Common myeloid progenitor, CD34-positive (primary cell): ENCODE data around the gene RARS2.

ENCODE experiments used
- CTCF ChIA-PET: fragments of 350-600 bp; sonication (Branson Sonifier 250); formaldehyde crosslinking; loops from one replicate; lab custom pipeline; 2021; ENCODE audit warnings: antibody characterized with exemption; lab: Charles Lee
- POLR2A ChIA-PET: fragments of 350-600 bp; sonication (Branson Sonifier 250); formaldehyde crosslinking; loops from one replicate; lab custom pipeline; 2021; ENCODE audit warnings: antibody characterized with exemption; lab: Charles Lee
- DNase-seq, 3 donors: peaks; one replicate each; pipeline versions ENCODE4 v3.0.0 to v3.0.0-alpha.2; 2013
- H3K27ac ChIP-seq, 2 experiments: 1 replicate in 1 of 2; 2 replicates in 1 of 2; pipeline ENCODE4 v1.7.0; 2013; ENCODE audit warnings: inconsistent platforms in 2 of 2, low read length in 2 of 2, mild to moderate bottlenecking in 2 of 2, low read depth in 1 of 2, moderate library complexity in 1 of 2; ENCODE audit not compliant: severe bottlenecking in 2 of 2, insufficient read depth in 1 of 2, poor library complexity in 1 of 2
- H3K27me3 ChIP-seq, 5 experiments: replicated peaks in 2 of 5; 1 replicate in 3 of 5; 2 replicates in 2 of 5; pipeline versions ENCODE4 v1.6.1 to v1.7.0; 2013; ENCODE audit warnings: low read length in 4 of 5, mild to moderate bottlenecking in 2 of 5, moderate library complexity in 2 of 5, inconsistent platforms in 1 of 5; ENCODE audit not compliant: insufficient read depth in 5 of 5, control insufficient read depth in 4 of 5
- H3K36me3 ChIP-seq, 4 experiments: 1 replicate in 2 of 4; 2 replicates in 2 of 4; pipeline versions ENCODE4 v1.6.1 to v1.7.0; 2013; ENCODE audit warnings: low read length in 3 of 4, control low read depth in 1 of 4, mild to moderate bottlenecking in 1 of 4; ENCODE audit not compliant: control insufficient read depth in 4 of 4, insufficient read depth in 4 of 4
- H3K4me1 ChIP-seq, 4 experiments: 1 replicate in 3 of 4; 2 replicates in 1 of 4; pipeline versions ENCODE4 v1.6.1 to v1.7.1; 2013; ENCODE audit warnings: low read length in 3 of 4, mild to moderate bottlenecking in 3 of 4, control low read depth in 1 of 4, inconsistent platforms in 1 of 4, moderate library complexity in 1 of 4; ENCODE audit not compliant: control insufficient read depth in 4 of 4, insufficient read depth in 4 of 4; ENCODE audit errors: control extremely low read depth in 1 of 4
- H3K4me3 ChIP-seq, 7 experiments: 1 replicate in 4 of 7; 2 replicates in 3 of 7; pipeline versions ENCODE4 v1.5.1 to v1.7.0; 2013; ENCODE audit warnings: mild to moderate bottlenecking in 7 of 7, low read length in 6 of 7, moderate library complexity in 6 of 7, inconsistent platforms in 2 of 7, low read depth in 2 of 7, control low read depth in 1 of 7; ENCODE audit not compliant: insufficient read depth in 4 of 7, control insufficient read depth in 1 of 7; ENCODE audit errors: extremely low read depth in 1 of 7
- H3K9me3 ChIP-seq, 5 experiments: 1 replicate in 4 of 5; 2 replicates in 1 of 5; pipeline versions ENCODE4 v1.6.1 to v1.7.1; 2013; ENCODE audit warnings: low read length in 4 of 5, mild to moderate bottlenecking in 2 of 5, inconsistent platforms in 1 of 5, low read depth in 1 of 5, moderate library complexity in 1 of 5; ENCODE audit not compliant: control insufficient read depth in 4 of 5, insufficient read depth in 2 of 5; ENCODE audit errors: control extremely low read depth in 1 of 5
- WGBS: methylation state at CpG from one replicate; pipeline ENCODE4 v1.1.5; 2013; ENCODE audit not compliant: insufficient coverage; 5-methylcytosine and 5-hydroxymethylcytosine counted together

The RARS2 gene

DNA sequence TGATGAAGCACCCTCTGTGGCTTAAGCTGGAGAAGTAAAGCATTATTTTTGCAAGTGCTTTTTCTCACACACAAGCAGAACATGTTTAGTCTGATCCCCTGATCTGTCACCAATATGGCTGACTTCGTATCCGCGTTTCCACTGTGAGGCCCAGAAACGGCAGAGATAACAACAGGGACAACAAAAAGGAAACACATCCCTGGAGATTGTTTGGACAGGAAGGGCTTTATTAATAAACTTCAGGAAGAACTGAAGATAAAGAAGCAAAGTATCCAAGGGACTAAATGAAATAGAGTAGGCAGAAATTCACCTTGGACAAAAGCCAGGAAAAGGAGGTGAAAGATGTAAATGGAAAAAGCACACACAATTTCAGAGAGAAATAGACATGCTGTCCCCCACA lies 49.2 kb downstream of the RARS2 start:
- DNase-seq = no peak
- H3K4me1 ChIP-seq = peaks cover 6 to 13% (median 10%) of the 10 kb centered on the region in 4 experiments
- H3K36me3 ChIP-seq = peaks cover 7 to 43% (median 27%) of the 10 kb centered on the region in 4 experiments
- ChIA-PET POLR2A (no interaction called here), CTCF (no interaction called here)
- no peak overlapping the region for H3K27ac ChIP-seq
- 100% methylated on average over 3 of the region's 4 CpGs for WGBS
- no peaks in the 10 kb centered on the region for H3K27me3 ChIP-seq
- H3K4me3 ChIP-seq = no peak overlapping the region
- peaks cover 4 to 11% (median 6%) of the 10 kb centered on the region in 5 experiments for H3K9me3 ChIP-seq

DNA sequence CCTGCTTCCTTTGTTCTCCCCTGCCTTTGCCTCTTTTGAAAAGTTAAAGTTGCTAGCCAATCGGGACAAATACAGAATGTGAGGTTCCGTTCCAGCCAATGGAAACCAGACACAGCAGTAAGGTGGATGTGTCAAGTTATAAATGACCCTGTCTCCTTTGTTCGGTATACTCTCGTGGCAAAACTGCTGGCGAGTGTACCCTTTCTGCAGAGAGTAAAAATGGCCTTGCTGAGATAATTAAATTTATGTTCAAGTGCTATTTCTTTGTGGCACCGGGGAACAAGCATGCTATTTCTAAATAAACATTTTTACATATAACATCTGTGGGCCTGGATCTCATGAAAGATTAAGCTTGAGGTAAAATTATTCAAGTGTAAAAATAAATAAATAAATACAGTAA lies 50.2 kb downstream of the RARS2 start:
- Histone ChIP-seq H3K4me1 (peaks cover 6 to 13% (median 10%) of the 10 kb centered on the region in 4 experiments), H3K36me3 (peaks cover 7 to 38% (median 23%) of the 10 kb centered on the region in 4 experiments), H3K27me3 (no peaks in the 10 kb centered on the region), H3K9me3 (peaks cover 4 to 11% (median 6%) of the 10 kb centered on the region in 5 experiments), H3K4me3 (no peak overlapping the region), H3K27ac (no peak overlapping the region)
- 100% methylated on average over 4 of the region's 6 CpGs for WGBS
- CTCF ChIA-PET = no interaction called here
- POLR2A ChIA-PET = no interaction called here
- no peak for DNase-seq

DNA sequence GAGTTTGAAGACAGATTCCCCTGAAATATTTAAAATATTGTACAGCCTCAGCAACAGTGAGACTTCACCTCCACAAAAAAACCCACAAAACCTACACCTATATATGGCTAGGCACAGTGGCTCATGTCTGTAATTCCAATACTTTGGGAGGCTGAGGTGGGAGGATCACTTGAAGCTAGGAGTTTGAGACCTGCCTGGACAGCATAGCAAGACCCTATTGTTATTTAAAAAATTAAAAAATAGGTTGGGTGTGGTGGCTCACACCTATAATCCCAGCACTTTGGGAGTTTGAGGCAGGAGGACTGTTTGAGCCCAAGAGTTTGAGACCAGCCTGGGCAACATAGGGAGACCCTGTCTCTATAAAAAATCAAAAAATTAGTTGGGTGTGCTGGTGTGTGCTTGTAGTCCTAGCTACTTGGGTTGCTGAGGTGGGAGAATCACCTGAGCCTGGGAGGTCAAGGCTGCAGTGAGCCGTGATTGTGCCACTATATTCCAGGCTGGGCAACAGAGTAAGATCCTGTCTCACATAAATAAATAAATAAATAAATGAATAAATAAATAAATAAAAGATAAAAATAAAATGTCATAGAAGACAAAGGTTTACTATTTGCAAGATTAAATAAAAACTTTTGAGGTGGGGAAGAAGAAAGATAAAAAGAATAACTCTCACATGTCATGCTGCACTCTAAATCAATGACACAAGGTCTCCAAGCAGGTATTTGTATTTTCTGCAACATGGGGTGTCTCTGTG lies 51.1 kb downstream of the RARS2 start:
- no peak overlapping the region for H3K27ac ChIP-seq
- CTCF ChIA-PET = no interaction called here
- no peak for DNase-seq
- POLR2A ChIA-PET = no interaction called here
- peaks cover 9 to 31% (median 21%) of the 10 kb centered on the region in 4 experiments for H3K36me3 ChIP-seq
- WGBS = no CpG with 5 or more reads among the region's 1 CpG
- H3K4me1 ChIP-seq = peaks cover 6 to 13% (median 10%) of the 10 kb centered on the region in 4 experiments
- no peak overlapping the region for H3K4me3 ChIP-seq
- peaks cover 4 to 11% (median 6%) of the 10 kb centered on the region in 5 experiments for H3K9me3 ChIP-seq
- no peaks in the 10 kb centered on the region for H3K27me3 ChIP-seq

DNA sequence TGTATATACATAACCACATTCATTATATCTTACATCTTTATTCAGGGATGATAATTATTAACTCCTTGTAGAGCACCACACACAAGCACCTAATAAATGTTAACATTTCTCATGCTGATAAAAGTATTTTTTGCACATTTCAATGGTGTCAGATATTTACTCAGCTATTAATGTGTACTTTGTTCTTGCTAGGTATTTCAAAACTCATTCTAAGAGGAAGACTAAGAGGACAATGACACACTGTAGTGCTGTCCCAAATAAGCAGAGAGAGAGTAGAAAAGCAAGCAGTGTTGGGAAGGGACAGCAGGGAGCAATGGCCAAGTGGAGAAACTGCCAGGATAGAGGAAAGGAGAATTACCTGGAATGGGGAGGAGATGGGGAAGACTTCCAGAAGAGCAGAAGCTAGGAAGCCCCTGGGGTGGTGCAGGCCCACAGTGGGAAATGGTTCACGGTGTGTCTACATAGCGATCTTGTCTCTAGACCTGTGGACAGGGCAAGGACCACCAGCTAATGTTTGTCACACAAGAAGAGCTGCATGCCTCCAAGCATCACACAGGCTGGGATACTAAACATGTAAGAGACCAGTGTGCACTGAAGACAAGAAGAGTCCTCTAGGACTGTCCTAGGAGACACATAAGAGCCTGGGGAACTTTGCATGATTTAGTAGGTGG lies 55.3 kb downstream of the RARS2 start:
- Histone ChIP-seq H3K27ac (no peak overlapping the region), H3K36me3 (peaks cover 14 to 19% (median 16%) of the 10 kb centered on the region in 4 experiments), H3K27me3 (no peaks in the 10 kb centered on the region), H3K9me3 (peaks cover 0 to 3% (median 2%) of the 10 kb centered on the region in 5 experiments), H3K4me1 (peaks cover 6 to 13% (median 10%) of the 10 kb centered on the region in 4 experiments), H3K4me3 (no peak overlapping the region)
- ChIA-PET POLR2A (no interaction called here), CTCF (no interaction called here)
- WGBS = 100% methylated on average over 2 of the region's 2 CpGs
- DNase-seq = no peak

DNA sequence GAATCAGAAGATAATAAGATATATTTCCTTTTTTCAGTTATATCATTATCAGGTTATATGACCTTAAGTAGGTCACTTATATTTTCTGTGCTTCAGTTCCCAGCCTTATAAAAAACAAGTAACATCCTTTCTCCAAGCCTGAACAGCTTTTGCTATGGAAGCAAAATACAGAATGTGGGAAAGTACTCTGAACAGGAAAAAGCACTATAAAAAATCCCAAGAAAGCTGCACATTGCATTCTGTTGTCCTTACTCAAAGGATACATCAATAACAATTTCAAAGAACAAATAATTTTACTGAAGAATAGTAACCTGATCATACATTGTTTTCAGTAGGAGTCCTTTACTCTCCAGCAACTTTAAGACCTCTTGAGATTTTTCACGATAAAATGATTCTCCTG lies 60.6 kb downstream of the RARS2 start:
- H3K36me3 ChIP-seq = peaks cover 11 to 19% (median 15%) of the 10 kb centered on the region in 4 experiments
- H3K27me3 ChIP-seq = no peaks in the 10 kb centered on the region
- no peak overlapping the region for H3K27ac ChIP-seq
- no peak for DNase-seq
- H3K4me3 ChIP-seq = no peak overlapping the region
- CTCF ChIA-PET = no interaction called here
- no peaks in the 10 kb centered on the region for H3K9me3 ChIP-seq
- WGBS = 100% methylated on average over 1 of the region's 1 CpG
- POLR2A ChIA-PET = no interaction called here
- no peaks in the 10 kb centered on the region for H3K4me1 ChIP-seq

DNA sequence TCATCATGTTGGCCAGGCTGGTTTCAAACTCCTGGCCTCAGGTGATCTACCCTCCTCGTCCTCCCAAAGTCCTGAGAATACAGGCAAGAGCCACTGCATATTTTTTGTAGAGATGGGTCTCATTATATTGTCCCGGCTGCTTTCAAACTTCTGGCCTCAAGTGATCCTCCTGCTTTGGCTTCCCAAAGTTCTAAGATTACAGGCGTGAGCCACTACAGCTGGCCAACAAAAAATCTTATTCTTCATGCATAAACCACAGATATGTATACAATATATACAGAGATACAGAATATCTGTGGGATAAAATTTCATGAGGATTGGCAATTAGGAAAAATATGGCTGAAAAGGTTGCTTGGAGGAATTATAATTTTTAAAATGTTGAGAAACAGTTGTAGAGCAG lies 67.1 kb downstream of the RARS2 start:
- no CpG with 5 or more reads among the region's 3 CpGs for WGBS
- H3K4me1 ChIP-seq = no peaks in the 10 kb centered on the region
- no peak overlapping the region for H3K4me3 ChIP-seq
- no peaks in the 10 kb centered on the region for H3K27me3 ChIP-seq
- POLR2A ChIA-PET = no interaction called here
- peaks cover 5 to 35% (median 20%) of the 10 kb centered on the region in 4 experiments for H3K36me3 ChIP-seq
- no peaks in the 10 kb centered on the region for H3K9me3 ChIP-seq
- DNase-seq = no peak
- CTCF ChIA-PET = no interaction called here
- no peak overlapping the region for H3K27ac ChIP-seq

DNA sequence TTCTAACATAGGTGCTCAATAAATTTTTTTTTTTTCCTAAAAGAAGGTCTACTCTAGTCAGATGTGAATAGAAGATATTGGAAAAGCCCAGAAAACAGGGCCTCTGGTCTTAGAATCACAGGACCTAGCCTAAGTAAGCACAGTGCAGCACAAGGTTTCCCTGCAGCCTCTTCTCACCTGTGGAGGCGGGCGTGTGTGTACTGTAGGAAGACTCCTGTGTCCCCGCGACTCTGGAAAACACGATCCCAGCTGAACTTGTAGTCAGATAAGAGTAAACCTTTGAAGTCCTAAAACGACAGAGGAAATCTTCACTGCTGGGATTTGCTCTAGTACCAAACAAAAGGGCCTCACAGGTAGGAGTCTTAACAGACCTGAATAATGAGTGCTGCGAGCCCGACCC lies 71.3 kb downstream of the RARS2 start:
- H3K4me3 ChIP-seq = no peak overlapping the region
- no peak for DNase-seq
- CTCF ChIA-PET = interaction anchor here (1.0 kb wide), 1 partner anchor 69 kb away, joined by 3 read pairs; no protein-coding TSS in a partner anchor
- peaks cover 0 to 5% (median 0%) of the 10 kb centered on the region in 4 experiments for H3K4me1 ChIP-seq
- no peak overlapping the region for H3K27ac ChIP-seq
- no peaks in the 10 kb centered on the region for H3K27me3 ChIP-seq
- no peaks in the 10 kb centered on the region for H3K9me3 ChIP-seq
- H3K36me3 ChIP-seq = peaks cover 5 to 51% (median 32%) of the 10 kb centered on the region in 4 experiments
- WGBS = 99% methylated on average over 8 of the region's 8 CpGs
- POLR2A ChIA-PET = no interaction called here
